ENCODE results near the gene GPR78.

GPR78 gene

DNA sequence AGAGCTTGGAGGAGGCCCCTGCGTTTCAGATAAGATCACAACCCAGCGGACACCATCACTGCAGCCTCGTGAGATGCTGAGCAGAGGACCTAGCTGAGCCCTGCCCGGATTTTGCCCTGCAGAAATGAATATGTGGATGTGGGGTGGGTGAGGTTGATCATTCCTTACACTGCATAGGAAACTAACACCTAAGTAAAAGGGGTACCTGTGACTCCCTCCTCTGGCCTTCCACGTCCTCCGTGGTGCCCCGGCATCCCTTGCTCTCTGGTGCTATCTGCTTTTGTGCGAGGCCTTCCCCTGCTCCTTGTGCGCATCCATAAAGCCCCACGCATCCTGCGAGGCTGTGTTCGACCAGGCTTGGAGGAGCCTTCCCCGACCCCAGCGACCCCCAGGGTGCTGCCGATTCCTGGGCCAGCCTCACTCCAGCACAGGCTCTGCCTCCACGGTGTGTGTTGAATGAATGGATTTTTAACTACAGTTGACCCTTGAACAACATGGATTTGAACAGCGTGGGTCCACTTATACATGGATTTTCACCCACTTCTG lies 25.6 kb upstream of the GPR78 start:
- no peaks in the 10 kb centered on the region for H3K9me3 ChIP-seq (ENCODE audit: control insufficient read depth, low read length)
- H3K36me3 ChIP-seq (ENCODE audit: control insufficient read depth, insufficient read depth, low read length) = no peaks in the 10 kb centered on the region
- no peak overlapping the region for H3K27ac ChIP-seq (ENCODE audit: low read depth, low read length, severe bottlenecking)
- H3K4me1 ChIP-seq (ENCODE audit: control insufficient read depth, insufficient read depth, low read length, poor library complexity, severe bottlenecking) = peaks cover 11% of the 10 kb centered on the region
- 93 to 94% methylated on average over 13 to 16 of the region's 17 CpGs for WGBS, 2 experiments (ENCODE audit: insufficient coverage in 2 of 2)
- H3K4me3 ChIP-seq (ENCODE audit: extremely low read depth, insufficient read depth, low read length, poor library complexity, severe bottlenecking) = no peak overlapping the region

DNA sequence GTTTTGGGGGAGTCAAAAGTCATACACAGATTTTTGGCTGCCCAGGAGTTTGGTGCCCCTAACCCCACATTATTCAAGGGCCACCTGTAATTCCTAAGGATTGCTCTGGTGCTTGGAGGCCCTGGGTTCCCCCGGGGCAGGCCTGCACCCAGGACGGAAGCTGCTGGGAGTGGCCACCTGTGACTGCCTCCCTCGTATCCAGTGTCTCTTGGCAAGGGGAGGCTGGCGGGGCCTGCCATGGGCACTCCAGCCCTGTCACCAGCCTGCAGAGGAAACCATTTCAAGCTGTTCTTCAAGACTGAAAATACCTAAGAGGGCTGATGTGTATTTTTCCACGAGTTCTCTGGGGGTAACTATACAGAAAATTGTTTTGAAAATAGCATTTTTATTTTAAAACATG lies 24.5 kb upstream of the GPR78 start:
- H3K27ac ChIP-seq (ENCODE audit: low read depth, low read length, severe bottlenecking) = no peak overlapping the region
- no peaks in the 10 kb centered on the region for H3K9me3 ChIP-seq (ENCODE audit: control insufficient read depth, low read length)
- no peak overlapping the region for H3K4me3 ChIP-seq (ENCODE audit: extremely low read depth, insufficient read depth, low read length, poor library complexity, severe bottlenecking)
- H3K4me1 ChIP-seq (ENCODE audit: control insufficient read depth, insufficient read depth, low read length, poor library complexity, severe bottlenecking) = peaks cover 11% of the 10 kb centered on the region
- no peaks in the 10 kb centered on the region for H3K36me3 ChIP-seq (ENCODE audit: control insufficient read depth, insufficient read depth, low read length)
- WGBS, 2 experiments (ENCODE audit: insufficient coverage in 2 of 2) = 79 to 93% methylated on average over 4 of the region's 5 CpGs

DNA sequence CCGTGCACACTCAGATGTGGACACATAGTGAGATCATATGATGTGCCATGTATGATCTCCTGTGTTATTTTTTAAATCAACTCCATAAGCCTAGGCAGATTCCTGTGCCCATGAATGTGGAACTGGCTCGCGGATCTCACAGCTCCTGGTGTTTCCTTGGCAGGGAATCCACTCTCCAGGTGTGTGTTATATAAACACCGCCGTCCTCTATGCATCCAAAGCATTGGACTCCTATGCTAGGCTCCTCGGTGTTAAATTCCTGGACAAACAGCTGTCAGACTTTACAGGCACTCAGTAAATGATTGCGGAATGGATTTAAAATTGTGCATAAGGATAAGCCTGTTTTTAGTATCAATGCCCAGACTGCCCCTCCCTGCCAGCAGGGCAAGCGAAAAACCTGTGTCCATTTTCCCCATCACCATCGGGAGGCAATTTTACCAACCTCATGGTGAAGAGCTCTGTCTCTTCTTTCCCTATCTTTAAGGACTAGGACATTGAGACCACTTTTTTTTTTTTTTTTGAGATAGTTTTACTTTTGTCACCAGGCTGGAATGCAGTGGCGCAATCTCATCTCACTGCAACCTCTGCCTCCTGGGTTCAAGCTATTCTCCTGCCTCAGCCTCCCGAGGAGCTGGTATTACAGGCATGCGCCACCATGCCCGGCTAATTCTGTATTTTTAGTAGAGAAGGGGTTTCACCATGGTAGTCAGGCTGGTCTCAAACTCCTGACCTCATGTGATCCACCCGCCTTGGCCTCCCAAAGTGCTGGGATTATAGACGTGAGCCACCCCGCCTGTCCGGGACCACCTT lies 23.6 kb upstream of the GPR78 start:
- no peak overlapping the region for H3K27ac ChIP-seq (ENCODE audit: low read depth, low read length, severe bottlenecking)
- H3K4me3 ChIP-seq (ENCODE audit: extremely low read depth, insufficient read depth, low read length, poor library complexity, severe bottlenecking) = no peak overlapping the region
- no peaks in the 10 kb centered on the region for H3K36me3 ChIP-seq (ENCODE audit: control insufficient read depth, insufficient read depth, low read length)
- H3K4me1 ChIP-seq (ENCODE audit: control insufficient read depth, insufficient read depth, low read length, poor library complexity, severe bottlenecking) = peaks cover 11% of the 10 kb centered on the region
- WGBS, 2 experiments (ENCODE audit: insufficient coverage in 2 of 2) = 74 to 78% methylated on average over 10 to 13 of the region's 17 CpGs
- H3K9me3 ChIP-seq (ENCODE audit: control insufficient read depth, low read length) = no peaks in the 10 kb centered on the region

DNA sequence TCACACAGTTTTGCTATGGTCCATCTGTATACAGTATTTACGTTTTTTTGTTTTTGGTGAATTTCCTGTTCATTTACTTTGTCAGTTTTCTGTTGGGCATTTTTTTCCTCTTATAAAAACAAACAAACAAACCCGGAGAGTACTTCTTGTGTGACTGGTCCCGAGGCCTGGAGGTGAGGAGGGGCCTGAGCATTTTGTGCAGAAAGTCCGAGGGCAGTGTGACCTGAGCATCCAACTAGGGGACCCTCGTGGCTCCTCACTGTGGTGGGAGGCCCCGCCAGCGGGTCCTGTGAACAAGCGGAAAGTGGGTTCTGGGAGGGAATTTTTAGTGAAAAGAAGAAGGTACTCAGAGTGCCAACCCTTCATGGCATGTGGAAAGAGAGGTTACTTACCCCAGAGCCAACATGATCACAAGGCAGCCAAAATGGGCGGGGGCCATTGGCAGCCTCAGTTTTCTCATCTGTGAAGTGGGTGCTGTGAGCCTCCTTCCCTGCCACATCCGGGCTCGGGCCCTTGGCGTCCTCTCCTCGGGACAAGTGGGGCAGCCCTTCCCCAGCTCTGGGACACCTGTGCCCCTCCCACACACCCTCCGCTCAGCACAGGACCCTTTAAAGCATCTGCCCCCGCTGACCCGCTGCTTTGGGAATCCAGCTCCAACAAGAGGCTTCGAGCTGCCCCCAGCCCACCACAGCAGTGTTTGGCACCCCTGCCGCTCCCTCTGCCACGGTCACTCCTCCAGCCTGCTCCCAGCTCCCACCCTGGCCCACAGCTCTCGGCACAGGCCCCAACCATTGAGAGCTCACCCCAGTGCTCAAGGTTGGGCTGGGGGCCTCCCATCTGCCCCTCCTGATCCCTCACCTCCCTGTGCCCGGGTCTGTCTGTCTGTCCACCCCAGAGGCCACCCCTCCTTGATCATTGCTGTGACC lies 22.8 kb upstream of the GPR78 start:
- Histone ChIP-seq H3K36me3 (ENCODE audit: control insufficient read depth, insufficient read depth, low read length) (no peaks in the 10 kb centered on the region), H3K4me3 (ENCODE audit: extremely low read depth, insufficient read depth, low read length, poor library complexity, severe bottlenecking) (no peak overlapping the region), H3K27ac (ENCODE audit: low read depth, low read length, severe bottlenecking) (no peak overlapping the region), H3K4me1 (ENCODE audit: control insufficient read depth, insufficient read depth, low read length, poor library complexity, severe bottlenecking) (peaks cover 11% of the 10 kb centered on the region), H3K9me3 (ENCODE audit: control insufficient read depth, low read length) (no peaks in the 10 kb centered on the region)
- WGBS, 2 experiments (ENCODE audit: insufficient coverage in 2 of 2) = 90 to 93% methylated on average over 13 to 18 of the region's 21 CpGs

DNA sequence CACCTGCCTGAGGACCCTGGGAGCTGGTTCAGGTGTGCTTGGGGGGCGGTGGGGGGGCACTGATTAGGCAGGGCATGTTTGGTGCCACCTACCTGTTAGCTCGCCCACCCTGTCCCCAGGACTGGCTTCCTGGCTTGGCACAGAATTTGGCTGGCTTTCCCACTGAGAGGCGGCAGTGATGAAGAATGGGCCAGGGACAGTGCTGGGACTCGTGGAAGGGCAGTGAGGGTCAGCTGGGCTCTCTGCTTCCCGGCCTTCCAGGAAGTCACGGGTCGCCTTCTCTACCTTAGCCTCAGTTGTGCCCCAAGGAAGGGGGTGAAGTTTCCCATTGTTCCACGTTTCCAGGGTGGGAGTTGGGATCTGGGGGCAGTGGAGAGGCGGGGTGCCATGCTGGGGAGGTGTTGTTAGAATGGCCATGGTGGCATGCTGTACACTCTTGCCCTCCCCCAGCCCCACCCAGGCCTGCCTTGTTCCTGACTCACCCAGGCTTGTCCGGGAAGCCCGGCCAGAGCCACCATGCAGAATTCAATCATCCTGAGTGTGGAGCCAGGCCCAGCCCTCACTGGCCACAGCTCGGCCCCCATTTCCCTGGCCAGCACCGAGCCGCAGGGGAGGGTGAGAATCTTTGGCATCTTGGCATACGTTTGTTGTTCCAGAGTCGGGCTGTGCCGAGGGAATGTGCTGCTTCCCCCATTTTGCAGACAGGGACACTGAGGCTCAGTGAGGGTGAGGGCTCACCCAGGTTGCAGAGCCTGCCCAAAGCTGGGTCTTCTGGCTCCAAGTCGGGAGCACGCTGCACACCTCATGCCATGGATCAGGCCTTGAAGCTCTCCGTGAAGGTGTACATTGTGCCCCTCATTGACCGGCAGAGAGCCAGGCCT lies 21.9 kb upstream of the GPR78 start:
- no peaks in the 10 kb centered on the region for H3K9me3 ChIP-seq (ENCODE audit: control insufficient read depth, low read length)
- H3K27ac ChIP-seq (ENCODE audit: low read depth, low read length, severe bottlenecking) = no peak overlapping the region
- no peaks in the 10 kb centered on the region for H3K36me3 ChIP-seq (ENCODE audit: control insufficient read depth, insufficient read depth, low read length)
- 89 to 94% methylated on average over 16 to 19 of the region's 21 CpGs for WGBS, 2 experiments (ENCODE audit: insufficient coverage in 2 of 2)
- peaks cover 11% of the 10 kb centered on the region for H3K4me1 ChIP-seq (ENCODE audit: control insufficient read depth, insufficient read depth, low read length, poor library complexity, severe bottlenecking)
- no peak overlapping the region for H3K4me3 ChIP-seq (ENCODE audit: extremely low read depth, insufficient read depth, low read length, poor library complexity, severe bottlenecking)

DNA sequence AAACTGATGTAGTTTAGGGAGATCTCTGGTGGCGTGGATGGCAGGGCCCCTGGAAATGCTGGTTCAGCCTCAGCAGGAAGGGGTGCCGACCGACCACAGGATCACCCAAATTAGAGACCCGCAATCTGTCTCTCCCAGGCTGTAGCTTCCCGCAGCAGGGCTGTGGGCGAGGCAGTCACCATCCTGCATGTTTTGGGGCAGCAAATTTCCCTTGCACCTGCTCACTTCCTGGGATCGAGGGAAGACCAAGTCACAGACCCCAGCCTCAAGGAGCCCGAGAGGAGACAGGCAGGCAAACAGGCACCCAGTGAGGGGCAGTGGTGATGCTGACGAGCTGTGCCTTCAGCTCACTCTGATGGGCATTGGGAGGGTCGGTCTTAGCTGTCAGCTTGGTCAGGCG lies 21.2 kb upstream of the GPR78 start:
- Histone ChIP-seq H3K4me3 (ENCODE audit: extremely low read depth, insufficient read depth, low read length, poor library complexity, severe bottlenecking) (no peak overlapping the region), H3K36me3 (ENCODE audit: control insufficient read depth, insufficient read depth, low read length) (no peaks in the 10 kb centered on the region), H3K27ac (ENCODE audit: low read depth, low read length, severe bottlenecking) (no peak overlapping the region), H3K9me3 (ENCODE audit: control insufficient read depth, low read length) (no peaks in the 10 kb centered on the region), H3K4me1 (ENCODE audit: control insufficient read depth, insufficient read depth, low read length, poor library complexity, severe bottlenecking) (peaks cover 11% of the 10 kb centered on the region)
- 93% methylated on average over 11 of the region's 11 CpGs for WGBS, 2 experiments (ENCODE audit: insufficient coverage in 2 of 2)

DNA sequence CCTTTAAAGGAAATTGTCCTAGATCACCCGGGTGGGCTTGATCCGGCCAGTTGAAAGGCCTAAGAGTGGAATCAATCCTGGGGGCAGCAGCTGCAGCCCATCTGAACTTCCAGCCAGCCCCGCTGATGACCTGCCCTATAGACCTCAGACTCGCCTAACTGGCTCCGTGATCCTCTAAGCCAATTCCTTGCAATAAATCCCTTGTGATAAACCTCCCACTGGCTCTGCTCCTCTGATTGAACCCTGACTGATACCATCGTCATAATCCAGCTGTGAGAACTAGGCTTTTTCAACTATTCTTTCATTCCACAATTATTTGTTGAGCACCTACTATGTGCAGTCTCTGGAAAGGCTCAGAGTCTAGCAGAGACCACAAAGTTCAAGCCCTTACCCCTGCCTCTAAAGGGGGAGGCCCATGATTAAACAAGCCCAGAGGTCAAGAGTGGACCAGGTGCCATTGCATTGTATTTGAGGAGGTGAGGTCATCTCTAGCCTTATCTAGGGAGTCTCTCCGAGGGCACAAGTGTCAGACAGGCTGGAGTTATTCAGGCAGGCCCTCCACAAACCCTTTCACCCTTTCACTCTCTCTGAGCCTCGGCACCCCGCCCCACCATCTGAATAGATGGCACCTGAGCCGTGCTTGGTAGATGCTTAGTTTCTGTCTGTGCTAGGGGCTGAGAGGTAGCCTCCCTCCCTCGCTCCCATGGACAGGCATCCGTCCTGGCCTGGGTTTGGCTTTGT lies 20.5 kb upstream of the GPR78 start:
- Histone ChIP-seq H3K4me1 (ENCODE audit: control insufficient read depth, insufficient read depth, low read length, poor library complexity, severe bottlenecking) (peaks cover 11% of the 10 kb centered on the region), H3K27ac (ENCODE audit: low read depth, low read length, severe bottlenecking) (no peak overlapping the region), H3K36me3 (ENCODE audit: control insufficient read depth, insufficient read depth, low read length) (no peaks in the 10 kb centered on the region), H3K9me3 (ENCODE audit: control insufficient read depth, low read length) (no peaks in the 10 kb centered on the region), H3K4me3 (ENCODE audit: extremely low read depth, insufficient read depth, low read length, poor library complexity, severe bottlenecking) (no peak overlapping the region)
- 84 to 89% methylated on average over 10 to 12 of the region's 12 CpGs for WGBS, 2 experiments (ENCODE audit: insufficient coverage in 2 of 2)

DNA sequence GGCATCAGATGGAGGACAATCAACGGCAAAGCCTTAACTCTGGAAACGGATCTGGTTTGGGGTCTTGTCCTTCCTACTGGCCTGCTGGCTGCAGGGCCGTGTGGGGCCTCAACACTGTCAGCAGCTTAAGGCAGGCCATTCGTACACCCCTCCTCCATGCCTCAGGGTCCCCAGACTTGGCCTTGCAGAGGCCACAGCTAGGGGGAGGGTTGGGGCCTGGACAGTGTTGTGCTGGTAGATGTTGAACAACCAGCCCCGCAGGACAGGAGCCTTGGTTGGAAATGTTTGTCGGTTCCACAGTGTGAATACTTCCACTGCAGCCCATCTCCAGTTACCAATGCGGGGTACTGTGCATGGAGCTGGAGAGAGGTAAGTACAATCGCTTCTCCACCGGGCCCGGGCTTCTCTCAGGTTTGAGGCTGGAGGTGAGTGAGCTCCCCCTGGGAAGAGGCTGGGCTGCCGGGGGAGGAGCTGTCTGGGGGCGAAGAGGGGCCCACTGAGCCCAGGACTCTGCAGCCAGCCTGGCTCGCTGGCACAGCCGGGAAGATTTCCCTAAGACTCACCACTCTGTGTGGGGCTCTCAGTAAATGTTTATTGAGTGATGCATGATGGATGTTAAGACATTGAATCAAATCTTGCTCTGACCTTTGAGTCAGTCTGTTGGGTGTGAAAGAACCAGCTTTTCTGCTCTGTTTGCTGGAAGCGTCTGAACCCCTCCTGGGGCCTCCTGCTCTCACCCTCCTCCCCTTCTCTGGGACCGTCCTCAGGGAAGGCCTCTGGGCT lies 19.7 kb upstream of the GPR78 start:
- Histone ChIP-seq H3K27ac (ENCODE audit: low read depth, low read length, severe bottlenecking) (no peak overlapping the region), H3K9me3 (ENCODE audit: control insufficient read depth, low read length) (no peaks in the 10 kb centered on the region), H3K36me3 (ENCODE audit: control insufficient read depth, insufficient read depth, low read length) (no peaks in the 10 kb centered on the region), H3K4me1 (ENCODE audit: control insufficient read depth, insufficient read depth, low read length, poor library complexity, severe bottlenecking) (peaks cover 11% of the 10 kb centered on the region), H3K4me3 (ENCODE audit: extremely low read depth, insufficient read depth, low read length, poor library complexity, severe bottlenecking) (no peak overlapping the region)
- 76 to 78% methylated on average over 10 to 11 of the region's 16 CpGs for WGBS, 2 experiments (ENCODE audit: insufficient coverage in 2 of 2)

DNA sequence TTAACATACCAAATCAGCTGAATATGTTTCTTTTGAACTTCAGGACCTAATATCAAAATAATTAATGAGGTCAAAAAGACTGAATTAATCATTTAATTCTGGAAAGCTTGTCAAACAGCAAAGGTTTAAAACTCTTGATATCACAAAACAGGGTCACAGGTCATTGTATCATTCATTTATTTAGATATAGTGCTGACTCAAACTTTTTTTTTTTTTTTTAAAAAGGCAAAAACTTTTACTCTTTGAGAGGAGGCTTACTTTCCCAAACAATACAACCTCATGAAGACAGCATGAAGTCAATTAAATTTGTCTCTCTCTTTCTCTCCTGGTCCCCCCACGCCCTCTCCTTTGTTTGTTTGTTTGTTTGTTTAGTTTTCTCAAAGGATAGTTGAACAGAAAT lies 15.6 kb upstream of the GPR78 start:
- no peaks in the 10 kb centered on the region for H3K9me3 ChIP-seq (ENCODE audit: control insufficient read depth, low read length)
- no CpG with 5 or more reads among the region's 1 CpG for WGBS, 2 experiments (ENCODE audit: insufficient coverage in 2 of 2)
- peaks cover 10% of the 10 kb centered on the region for H3K4me1 ChIP-seq (ENCODE audit: control insufficient read depth, insufficient read depth, low read length, poor library complexity, severe bottlenecking)
- H3K27ac ChIP-seq (ENCODE audit: low read depth, low read length, severe bottlenecking) = no peak overlapping the region
- H3K4me3 ChIP-seq (ENCODE audit: extremely low read depth, insufficient read depth, low read length, poor library complexity, severe bottlenecking) = no peak overlapping the region
- no peaks in the 10 kb centered on the region for H3K36me3 ChIP-seq (ENCODE audit: control insufficient read depth, insufficient read depth, low read length)
